ENCODE measurements around the gene IFRD2.
A peak's percentile ranks its signal among the peaks of the same experiment; 100 is the strongest.
"Not testable (repeated sequence)": the region's sequence is repeated elsewhere in the genome, so short reads cannot be mapped to it uniquely, and the experiment has no call there.

Gene IFRD2

DNA sequence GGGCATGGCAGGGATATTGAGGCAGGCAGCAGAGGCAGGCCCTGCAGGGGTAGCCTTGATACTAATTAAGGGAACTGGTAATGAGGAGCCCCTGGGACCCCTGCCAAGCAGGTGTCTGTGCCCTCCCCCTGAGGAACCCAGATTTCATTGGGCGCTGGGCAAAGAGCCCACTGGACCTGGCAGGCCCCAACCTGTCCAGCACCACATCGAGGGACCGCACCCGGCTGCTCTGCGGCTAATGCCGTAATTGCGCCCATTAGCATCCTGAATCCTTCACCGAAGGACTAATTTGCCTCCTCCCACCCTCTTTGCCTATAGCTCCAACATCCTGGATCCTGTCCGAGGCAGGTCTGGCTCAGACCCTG, 37.0 kb downstream of the IFRD2 start:
- no peak for DNase-seq (ENCODE audit: low read depth in 1 of 2, low spot score in 1 of 2)

DNA sequence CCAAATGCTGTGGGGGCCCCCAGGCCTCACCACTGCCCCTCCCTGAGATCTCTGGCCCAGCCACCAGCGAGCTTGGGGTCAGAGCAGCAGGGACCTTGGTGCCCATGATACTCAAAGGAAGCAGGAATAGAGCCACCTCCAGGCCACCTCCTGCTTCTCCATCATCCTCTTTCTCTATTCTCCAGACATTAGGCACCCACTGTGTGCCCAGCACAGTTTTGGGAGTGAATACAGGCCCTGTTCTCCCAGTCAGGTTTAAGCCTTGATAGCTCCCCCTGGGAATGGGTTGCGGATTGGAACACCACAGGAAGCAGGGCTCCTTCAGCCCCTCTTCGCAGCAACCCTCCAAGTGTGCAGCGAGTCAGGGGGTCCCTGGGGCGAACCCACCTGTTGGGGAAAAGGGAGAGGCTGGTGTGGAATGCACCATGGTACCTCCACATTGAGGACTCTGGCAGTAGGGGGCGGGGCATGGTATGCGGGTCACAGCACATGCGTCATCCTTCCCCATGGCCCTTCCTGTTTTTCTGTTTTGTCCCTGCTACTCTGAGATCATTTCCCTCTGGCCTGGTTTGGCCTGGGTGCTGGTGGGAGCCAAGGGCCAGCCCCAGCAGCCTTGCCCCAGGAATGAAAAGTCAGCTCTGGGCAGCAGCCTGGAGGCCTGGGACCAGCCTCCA, 37.5 kb downstream of the IFRD2 start:
- no peak for DNase-seq (ENCODE audit: low read depth in 1 of 2, low spot score in 1 of 2)

DNA sequence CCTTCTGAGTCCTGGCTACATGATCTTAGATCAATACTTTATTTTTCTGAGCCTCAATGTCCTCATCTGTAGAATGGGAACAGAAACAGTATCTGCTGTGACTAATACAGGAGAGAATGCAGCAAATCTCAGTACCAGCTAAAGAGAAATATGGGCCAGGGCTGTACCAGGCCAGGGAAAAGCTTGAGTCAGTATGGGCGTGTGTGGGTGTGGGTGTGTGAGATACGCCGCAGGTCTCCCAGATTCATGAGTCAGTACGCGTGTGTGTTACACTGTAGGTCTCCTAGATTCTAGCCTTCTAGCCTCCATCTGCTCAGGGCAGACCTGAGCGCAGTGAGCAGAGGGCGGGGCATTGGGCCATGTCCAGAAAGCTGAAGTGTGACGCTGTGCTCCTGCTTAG, 41.0 kb downstream of the IFRD2 start:
- no peak for DNase-seq (ENCODE audit: low read depth in 1 of 2, low spot score in 1 of 2)

DNA sequence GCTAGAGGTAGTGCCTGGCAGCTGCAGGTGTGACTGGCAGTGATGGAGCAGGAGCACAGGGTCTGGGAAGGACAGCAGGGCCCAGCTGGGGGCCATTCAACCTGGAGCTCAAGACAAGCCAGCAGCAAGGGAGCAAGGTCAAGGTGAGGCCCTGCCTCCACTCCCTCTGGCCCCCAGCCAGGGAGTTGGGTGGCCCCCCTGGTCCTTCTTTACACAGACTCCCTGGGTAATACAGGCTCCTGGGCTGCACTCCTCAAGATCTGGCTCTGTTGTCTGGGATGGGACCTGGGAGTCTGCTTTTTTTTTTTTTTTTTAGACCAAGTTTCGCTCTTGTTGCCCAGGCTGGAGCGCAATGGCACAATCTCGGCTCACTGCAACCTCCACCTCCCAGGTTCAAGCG, 41.7 kb downstream of the IFRD2 start:
- no peak for DNase-seq (ENCODE audit: low read depth in 1 of 2, low spot score in 1 of 2)

DNA sequence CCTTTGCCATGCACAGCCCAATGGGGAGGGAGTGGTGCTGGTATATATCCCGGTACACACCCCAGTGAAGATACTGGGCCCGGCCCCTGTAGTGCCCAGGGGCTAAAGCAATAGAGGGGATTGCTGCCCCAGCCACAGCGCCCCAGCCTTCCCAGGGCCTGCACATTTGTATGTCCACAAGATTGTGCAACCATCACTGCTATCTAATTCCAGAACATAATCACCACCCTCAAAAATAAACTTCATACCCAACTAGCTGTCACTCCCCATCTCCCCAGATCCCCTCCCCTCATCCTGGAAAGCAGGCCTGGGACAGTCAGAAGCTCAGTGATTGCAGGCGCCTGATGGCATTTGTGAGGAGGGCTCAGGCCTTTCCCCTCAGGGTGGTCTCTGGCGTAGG, 42.8 kb downstream of the IFRD2 start:
- no peak for DNase-seq (ENCODE audit: low read depth in 1 of 2, low spot score in 1 of 2)

DNA sequence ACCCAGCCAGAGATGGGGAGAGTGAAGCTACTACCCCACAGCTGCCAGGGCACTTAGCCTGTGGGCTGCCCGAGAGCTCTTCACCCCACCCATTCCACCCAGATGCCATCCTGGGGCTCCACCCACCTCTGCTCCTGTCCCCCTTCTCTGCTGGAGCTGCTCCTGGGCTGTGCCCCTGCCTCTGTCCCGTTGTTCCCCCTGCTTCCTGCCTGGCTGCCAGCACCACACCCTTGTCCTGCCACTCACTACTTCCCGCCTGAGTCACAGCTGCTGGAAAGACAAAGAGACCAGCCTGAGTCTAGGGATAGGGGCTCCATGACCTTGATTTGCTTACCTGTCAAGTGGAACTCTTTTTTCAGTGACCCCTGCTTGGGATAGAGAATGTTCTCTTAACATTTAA, 43.8 kb downstream of the IFRD2 start:
- DNase-seq (ENCODE audit: low read depth in 1 of 2, low spot score in 1 of 2) = no peak

DNA sequence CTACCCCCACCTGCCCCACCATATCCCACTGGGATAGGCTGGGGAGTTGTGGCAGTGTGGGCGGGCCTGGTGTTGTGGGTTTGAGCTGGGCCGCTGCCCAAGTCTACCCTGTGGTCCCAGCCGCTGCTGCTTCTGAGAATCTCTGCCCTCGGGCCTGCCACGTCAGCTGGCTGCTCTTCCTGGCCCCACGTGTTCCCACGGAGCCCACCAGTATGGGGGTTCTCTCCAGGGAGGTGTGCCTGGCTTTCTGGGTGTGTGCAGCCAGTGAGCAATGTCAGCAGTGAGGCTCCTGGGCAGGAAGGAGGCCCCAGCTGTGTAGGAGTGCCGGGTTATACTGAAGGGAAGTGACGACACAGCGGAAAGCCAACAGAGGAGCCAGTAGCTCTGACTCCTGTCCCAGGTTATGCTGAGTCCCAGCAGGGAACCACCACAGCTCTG, 45.7 kb downstream of the IFRD2 start:
- DNase-seq (ENCODE audit: low read depth in 1 of 2, low spot score in 1 of 2) = peak; percentile 58 to 59

DNA sequence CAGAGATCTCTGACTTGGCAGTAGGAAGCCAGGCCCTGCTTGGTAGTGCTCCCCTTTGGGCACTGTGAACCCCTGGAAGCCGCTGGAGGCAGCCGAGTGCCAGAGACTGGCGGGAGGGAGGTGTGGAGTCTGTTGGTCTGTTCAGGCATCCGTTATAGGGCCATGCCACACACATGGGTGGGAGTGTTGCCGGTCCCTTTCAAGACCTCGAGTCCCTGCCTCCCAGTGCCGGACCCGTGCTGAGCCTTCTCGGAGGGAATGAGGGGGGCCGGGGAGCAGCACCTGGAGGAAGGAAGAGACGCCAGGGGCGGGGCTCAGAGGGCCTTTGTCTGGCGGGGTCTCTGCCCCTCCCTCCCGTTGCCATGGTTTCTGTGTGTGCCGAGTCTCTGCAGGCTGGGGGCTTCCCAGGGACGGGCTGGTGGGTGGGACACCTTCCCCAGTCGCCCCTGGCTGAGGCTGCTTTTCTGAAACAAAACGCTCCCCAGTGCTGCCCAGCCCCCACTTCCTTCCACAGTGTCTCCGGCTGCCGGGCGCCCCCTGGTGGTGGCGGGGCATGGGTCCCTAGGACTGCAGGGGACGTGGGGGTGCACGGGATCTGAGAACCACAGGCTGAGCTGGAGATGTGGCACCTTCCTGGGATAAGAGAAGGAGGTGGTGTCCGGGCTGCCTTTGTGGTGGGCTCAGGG, 46.3 kb downstream of the IFRD2 start:
- peak; percentile 90 to 95 for DNase-seq (ENCODE audit: low read depth in 1 of 2, low spot score in 1 of 2)

DNA sequence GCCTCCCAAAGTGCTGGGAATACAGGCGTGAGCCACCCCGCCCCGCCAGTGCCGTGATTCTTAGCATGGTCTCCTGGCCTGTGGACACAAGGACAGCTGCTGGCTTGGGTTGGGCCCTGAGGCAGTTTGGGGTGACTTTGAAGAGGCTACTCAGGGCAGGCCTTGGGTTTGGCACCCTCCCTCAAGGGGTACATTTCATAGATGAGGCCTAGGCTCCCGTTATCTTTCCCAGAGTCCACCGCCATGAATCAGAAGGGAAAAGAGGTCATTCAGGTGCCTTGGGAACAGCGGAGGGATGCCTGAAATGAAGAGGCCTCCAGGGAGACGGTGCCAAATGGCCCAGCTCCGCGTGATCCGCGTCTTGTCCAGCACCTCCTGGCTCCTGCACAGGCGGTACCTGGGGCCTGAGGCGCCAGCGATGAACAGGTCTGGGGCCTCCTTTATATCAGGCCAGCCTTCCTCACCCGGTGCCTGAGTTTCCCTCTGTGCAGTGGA, 46.9 kb downstream of the IFRD2 start:
- no peak for DNase-seq (ENCODE audit: low read depth in 1 of 2, low spot score in 1 of 2)

DNA sequence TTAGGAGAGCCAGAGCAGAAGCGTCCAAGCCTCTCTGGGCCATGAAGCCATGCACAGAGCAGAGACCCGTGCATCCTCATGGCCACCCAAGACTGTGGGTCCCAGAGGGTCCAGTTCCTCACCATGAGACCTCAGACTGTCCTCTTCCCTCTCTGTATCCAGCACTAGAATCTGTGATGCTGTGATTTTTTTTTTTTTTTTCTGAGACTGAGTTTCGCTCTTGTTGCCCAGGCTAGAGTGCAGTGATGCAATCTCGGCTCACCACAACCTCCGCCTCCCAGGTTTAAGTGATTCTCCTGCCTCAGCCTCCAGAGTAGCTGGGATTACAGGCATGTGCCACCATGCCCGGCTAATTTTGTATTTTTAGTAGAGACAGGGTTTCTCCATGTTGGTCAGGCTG, 47.4 kb downstream of the IFRD2 start:
- not testable (repeated sequence) for DNase-seq (ENCODE audit: low read depth in 1 of 2, low spot score in 1 of 2)

DNA sequence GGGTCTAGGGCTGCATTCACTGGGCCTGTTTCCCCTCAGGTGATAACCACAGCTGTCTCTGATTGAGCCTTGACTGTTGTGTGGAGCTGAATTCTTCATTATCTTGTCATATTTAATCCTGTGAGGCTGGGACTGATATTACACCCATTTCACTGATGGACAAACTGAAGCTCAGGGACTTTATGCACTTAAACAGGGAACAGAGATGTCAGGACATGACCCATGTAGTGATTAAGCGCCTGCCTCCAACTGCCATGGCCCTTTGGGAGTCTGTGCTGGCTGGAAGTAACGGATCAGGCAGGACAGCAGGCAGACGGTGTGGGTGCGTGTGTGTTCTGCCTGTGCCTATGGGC, 48.7 kb downstream of the IFRD2 start:
- no peak for DNase-seq (ENCODE audit: low read depth in 1 of 2, low spot score in 1 of 2)

DNA sequence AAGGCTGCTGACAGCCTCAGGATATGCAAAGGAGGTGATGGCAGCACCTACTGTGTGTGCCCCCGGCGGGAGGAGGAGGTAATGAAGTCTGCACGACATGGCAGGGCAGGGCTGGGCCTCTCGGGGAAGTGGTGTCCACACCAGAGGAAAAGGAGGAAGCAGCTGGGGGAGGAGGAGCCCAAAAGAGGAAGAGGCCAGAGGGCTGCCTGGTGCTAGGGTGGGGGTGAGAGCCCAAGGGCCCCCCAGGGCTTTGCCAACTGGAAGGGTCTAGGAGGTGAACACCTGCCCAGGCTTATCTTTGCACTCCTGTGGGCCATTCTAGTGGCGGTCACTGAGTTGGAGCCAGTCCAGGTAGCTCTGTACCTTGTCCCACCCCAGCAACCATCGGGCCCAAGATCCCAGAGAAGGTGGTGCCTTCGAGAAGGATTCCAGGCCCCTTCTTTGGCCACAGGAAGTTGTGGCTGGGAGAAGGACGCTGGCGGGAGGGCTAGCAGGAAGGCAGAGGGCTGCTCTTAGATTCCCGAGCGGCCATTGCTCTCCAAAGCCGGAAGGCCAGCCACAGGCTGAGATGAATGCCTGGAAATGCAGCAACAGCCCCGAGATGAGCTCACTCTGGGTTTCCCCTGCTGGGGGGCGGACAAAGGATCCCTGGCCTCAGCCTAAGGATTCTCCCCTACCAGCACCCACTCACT, 49.2 kb downstream of the IFRD2 start:
- DNase-seq (ENCODE audit: low read depth in 1 of 2, low spot score in 1 of 2) = no peak

DNA sequence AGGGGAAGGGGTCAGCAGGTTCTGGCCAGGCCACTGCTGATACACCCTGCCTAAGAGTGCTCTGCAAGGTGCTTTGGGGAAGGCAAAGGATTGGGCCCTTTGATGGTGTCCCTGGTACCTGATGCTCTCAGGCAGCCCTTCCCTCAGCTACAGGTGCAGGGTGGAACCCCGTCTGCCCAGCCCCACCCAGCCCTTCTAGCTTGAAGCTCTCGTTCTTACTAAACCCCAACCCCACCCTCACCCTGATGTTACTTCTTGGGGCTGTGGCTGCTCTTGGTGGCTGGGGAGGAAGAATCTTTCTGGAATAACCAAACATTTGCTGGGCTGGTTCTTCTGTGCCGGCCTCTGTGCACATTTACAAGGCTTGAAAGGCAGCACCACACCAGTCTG, 49.9 kb downstream of the IFRD2 start:
- DNase-seq (ENCODE audit: low read depth in 1 of 2, low spot score in 1 of 2) = no peak

DNA sequence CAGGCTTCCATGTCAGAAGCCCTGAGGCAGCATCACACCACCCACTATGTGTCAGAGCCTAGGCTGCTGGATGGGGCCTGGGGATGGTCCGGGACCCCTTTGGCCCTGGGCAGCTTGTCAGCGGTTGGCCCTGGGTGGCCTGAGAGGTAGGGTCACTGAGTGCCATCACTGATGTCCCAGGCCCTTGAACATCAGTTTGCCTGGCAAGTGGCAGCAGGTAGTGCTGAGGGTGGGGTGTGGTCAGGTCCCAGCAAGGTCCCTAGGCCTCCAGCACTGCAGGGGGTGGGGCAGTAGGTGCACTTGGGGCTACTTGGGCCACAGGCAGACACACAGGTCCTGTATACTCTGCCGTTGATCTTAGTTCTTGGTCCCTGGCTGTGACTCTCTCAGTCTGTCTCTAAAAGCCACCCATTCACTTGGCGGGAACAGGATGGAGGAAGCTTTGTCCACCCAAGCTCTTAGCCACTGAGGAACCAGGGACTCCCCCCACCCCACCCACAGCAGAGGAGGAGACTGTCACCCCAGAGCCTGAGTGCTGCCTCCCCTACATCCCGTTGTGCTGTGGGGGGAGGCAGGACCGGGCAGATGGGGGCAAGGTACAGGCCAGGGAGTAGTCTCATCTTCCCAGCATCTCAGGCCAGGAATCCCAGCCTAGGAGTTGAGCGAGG, 50.4 kb downstream of the IFRD2 start:
- DNase-seq (ENCODE audit: low read depth in 1 of 2, low spot score in 1 of 2) = no peak

DNA sequence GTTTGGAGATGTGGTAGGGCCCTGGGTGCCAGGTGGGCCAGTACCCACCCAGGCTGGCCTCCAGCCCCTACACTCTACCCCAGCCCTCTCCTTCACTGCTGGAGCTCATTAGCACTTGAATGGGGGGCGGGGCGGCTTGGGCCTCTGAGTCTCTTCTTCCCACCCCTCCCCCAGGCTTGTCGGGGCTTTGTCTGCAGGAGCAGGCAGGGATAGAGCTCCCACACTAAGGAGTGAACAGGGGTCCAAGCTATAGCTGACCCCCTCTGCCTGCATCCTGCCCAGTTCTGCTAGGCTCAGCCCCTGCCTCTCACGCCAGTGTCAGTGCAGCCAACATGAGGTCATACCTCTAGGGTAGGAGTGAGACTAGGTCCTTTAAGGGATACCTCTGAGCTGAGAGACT, 51.1 kb downstream of the IFRD2 start:
- no peak for DNase-seq (ENCODE audit: low read depth in 1 of 2, low spot score in 1 of 2)

DNA sequence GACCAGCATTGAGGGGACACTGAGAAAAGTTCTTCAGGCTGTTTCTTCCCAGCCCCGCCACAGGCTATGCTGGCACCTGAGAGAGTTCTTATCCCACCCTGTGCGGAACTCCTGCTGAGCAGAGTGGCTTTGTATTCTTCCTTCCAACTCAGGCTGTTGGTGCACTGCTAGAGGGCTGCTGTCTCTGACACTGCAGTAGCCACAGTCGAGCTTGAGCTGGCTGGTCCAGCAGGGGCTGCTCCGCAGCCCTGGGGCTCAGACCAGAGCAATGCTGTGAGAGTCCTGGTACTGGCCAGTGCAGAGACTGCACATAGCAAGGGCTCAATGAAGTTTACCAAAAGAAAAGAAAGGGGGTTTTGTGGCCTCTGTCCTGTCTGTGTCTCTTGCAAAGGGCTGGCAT, 52.6 kb downstream of the IFRD2 start:
- DNase-seq (ENCODE audit: low read depth in 1 of 2, low spot score in 1 of 2) = no peak

DNA sequence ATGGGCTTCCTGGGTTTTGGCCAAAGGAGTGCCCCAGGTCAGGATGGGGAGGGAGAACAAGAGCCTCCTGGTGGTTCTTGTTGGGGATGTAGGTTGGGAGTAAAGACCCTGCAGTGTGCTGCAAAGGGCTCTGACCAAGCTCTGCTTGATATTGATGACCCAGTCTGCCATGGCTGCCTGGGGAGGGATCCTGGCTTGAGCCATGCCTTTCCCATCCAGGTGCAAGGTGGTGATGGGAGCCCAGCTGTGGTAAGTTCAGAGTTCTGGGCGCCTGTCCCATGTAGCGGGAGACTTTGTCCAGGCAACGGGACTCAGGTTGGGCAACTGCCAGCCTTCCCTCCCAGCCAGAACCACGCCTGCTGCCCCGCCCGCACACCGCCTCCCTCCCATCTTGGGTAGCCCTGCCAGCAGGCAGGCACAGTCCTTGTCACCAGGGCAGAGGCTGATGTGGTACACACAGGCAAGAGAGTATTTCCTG, 53.6 kb downstream of the IFRD2 start:
- no peak for DNase-seq (ENCODE audit: low read depth in 1 of 2, low spot score in 1 of 2)

DNA sequence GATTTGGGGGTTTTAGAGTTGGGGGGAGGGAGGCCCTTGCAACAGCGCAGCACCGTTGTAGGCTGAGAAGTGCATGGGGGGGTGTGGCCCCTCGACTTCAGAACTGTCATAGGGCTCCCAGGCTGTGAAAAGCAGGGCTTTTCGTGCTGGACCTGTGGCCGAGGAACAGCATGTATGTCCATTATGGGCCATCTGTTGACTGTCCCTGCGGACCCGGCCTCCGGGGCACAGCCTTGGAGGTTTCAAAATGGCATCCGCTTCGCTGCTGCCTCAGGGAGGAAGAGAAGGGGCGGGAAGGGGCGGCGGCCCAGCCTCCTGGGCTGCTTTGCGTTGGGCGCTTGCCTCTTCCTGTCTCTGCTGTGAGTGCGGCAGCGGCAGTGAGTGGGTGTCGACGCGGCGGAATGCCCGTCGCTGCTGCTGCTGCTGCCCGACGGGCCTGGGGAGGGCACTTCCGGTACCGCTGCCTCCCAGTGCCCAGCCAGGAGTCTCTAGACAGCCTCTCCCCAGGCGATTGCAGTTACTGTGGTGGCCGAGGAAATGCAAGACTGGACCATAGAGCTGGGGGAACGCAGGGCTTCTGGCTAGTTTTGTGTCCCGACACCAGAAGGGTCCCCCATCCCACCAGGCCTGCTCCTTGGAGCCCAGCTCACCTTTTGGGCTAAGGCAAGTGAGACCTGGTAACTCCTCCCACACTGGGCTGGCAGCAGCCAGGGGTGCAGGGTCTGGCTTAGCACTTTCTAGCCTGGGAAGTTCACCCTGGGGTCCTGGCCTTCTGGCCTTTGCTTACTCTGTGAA, 54.3 kb downstream of the IFRD2 start:
- DNase-seq (ENCODE audit: low read depth in 1 of 2, low spot score in 1 of 2) = peak; percentile 69 to 79

Measured in stimulated activated CD4-positive, alpha-beta T cell treated with anti-CD3 and anti-CD28 coated beads, Interleukin-15, amount 100 ng/mL, for 1 hour (primary cell).